IPS DF 19.7 (cell line): Measurements from ENCODE around the gene ADAM11.

Experiments
- DNase-seq: peaks from one replicate; pipeline ENCODE4 v3.0.0-alpha.2; 2013; ENCODE audit warnings: low read depth, low spot score

Gene ADAM11

GRCh38 chr17:44775136-44775837 is 16.5 kb downstream of the ADAM11 start:
- DNase-seq = peak; percentile 97

- no peak for DNase-seq
Observed at GRCh38 chr17:44775838-44776621, 17.2 kb downstream of the ADAM11 start.

GRCh38 chr17:44776628-44777393 is 18.0 kb downstream of the ADAM11 start:
- no peak for DNase-seq

- DNase-seq = no peak
Observed at GRCh38 chr17:44777394-44778348, 18.9 kb downstream of the ADAM11 start.

GRCh38 chr17:44778656-44779210 is 19.9 kb downstream of the ADAM11 start:
- DNase-seq = no peak

GRCh38 chr17:44779211-44780025 is 20.6 kb downstream of the ADAM11 start:
- DNase-seq = no peak

GRCh38 chr17:44780161-44780560 is 21.4 kb downstream of the ADAM11 start:
- no peak for DNase-seq

GRCh38 chr17:44780845-44781480 is 22.2 kb downstream of the ADAM11 start:
- no peak for DNase-seq

GRCh38 chr17:44781551-44782325 is 22.9 kb downstream of the ADAM11 start:
- DNase-seq = no peak

GRCh38 chr17:44782326-44782850 is 23.6 kb downstream of the ADAM11 start:
- no peak for DNase-seq

- no peak for DNase-seq
Observed at GRCh38 chr17:44785921-44786320, 27.1 kb downstream of the ADAM11 start.

- no peak for DNase-seq
Observed at GRCh38 chr17:44786551-44787081, 27.8 kb downstream of the ADAM11 start.

GRCh38 chr17:44787271-44787940 is 28.6 kb downstream of the ADAM11 start:
- no peak for DNase-seq

- no peak for DNase-seq
Observed at GRCh38 chr17:44788139-44788538, 29.4 kb downstream of the ADAM11 start.

GRCh38 chr17:44792276-44792675 is 33.5 kb downstream of the ADAM11 start:
- DNase-seq = no peak

GRCh38 chr17:44793885-44794842 is 35.4 kb downstream of the ADAM11 start:
- DNase-seq = no peak
